CD4-positive, alpha-beta T cell treated with Interleukin-21 for 1 hour (primary cell): ENCODE results near the gene CKS2.
A peak's percentile ranks its signal among the peaks of the same experiment; 100 is the strongest.
"Not testable (repeated sequence)": the region's sequence is repeated elsewhere in the genome, so short reads cannot be mapped to it uniquely, and the experiment has no call there.

Experiments
- DNase-seq: peaks from one replicate; pipeline ENCODE4 v3.0.0-alpha.2; 2020

The CKS2 gene

DNA sequence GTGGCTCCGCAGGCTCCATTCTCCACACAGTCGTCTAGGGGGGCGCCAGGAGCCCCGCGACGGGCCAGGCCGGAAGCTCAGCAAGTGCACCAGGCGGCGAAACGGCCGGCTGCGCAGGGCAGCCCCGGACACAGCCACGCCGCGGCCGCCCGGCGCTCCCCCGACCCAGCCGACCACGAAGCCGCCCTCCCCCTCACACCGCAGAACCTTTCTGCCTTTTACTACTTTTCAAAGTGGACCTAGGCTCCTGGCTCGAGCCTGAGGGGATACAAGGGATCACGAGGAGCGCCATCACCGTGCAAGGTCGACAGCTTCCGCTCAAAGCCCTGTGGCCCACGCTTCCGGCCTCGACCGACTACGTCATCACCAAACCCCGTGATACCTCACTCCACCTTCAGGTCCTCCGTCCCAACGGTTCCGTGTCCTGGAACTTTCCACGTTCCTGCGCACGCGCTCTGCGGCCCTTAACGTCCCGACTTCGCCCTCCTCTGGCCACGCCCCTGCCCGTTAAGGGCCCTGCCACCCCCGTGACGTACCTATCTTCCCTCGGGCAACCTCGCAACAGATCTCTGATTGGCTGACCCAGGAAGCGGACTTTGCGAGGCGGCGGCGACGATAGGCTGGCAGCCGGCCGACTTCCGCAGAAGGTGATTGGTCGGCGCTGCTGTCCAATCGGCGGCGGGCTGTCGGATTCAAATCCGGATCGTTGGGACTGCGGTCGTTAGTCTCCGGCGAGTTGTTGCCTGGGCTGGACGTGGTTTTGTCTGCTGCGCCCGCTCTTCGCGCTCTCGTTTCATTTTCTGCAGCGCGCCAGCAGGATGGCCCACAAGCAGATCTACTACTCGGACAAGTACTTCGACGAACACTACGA, at the start of gene CKS2:
TSS of gene CKS2 (plus strand) at position 721 of the 871 bp plus-strand sequence. CDS start at position 819, 98 bp downstream.
- peak; percentile 100 for DNase-seq

- no peak for DNase-seq
Measured at GRCh38 chr9:89273528-89274279, 37.3 kb upstream of the CKS2 start.

- DNase-seq: no peak
Measured at GRCh38 chr9:89274838-89275237, 36.2 kb upstream of the CKS2 start.

GRCh38 chr9:89276040-89276439, 35.0 kb upstream of the CKS2 start:
- not testable (repeated sequence) for DNase-seq

GRCh38 chr9:89277043-89277442, 34.0 kb upstream of the CKS2 start:
- no peak for DNase-seq

GRCh38 chr9:89277454-89277853, 33.5 kb upstream of the CKS2 start:
- DNase-seq: peak; percentile 26

DNA sequence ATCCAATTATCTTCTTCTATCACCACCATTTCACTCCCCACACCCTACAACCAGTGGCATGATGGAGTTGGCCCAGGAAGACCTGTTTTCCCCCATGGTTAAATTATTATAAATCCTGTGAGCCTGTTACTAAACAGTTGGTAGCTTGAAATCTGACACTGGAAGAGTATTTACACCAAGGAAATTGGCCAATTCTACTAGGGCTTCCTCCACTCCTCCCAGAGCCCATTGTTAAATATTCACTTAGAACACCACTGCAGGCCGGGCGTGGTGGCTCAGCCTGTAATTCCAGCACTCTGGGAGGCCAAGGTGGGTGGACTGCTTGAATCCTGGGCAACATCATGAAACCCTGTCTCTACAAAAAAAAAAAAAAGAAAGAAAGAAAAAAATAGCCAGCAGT, 32.4 kb upstream of the CKS2 start:
- DNase-seq: no peak

DNA sequence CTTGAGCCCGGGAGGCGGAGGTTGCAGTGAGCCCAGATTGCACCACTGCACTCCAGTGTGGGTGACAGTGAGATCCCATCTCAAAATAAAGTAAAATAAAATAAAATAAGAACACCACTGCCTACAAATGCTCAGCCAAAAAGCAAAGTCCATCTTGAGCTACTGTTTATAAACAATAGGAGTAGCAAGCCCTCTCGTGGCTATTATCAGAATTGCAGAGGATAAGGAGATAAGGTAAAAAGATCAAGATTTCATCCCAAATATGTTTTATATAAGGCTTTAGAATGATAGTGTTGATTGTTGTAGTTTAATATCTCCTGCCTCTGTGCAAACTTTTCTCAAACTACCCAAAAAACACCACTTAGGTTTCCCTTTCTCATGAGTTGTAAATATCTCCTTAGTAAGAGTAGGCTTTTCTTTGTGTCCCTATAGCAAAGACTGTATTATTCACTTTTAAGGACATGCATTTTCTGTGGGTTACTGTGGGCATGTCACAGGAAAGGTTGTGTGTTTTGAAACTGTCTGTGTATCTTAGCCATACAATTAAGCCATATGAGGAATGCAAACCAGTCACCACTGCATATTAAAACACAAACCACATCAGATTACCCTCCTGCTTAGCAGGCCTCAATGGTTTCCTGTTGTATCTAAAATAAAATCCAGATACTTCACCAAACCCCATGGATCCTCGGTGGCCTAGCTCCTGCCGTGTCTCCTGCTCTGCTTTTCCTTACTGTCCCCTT, 31.8 kb upstream of the CKS2 start:
- peak; percentile 52 for DNase-seq

GRCh38 chr9:89281106-89281505, 29.9 kb upstream of the CKS2 start:
- DNase-seq: no peak

DNA sequence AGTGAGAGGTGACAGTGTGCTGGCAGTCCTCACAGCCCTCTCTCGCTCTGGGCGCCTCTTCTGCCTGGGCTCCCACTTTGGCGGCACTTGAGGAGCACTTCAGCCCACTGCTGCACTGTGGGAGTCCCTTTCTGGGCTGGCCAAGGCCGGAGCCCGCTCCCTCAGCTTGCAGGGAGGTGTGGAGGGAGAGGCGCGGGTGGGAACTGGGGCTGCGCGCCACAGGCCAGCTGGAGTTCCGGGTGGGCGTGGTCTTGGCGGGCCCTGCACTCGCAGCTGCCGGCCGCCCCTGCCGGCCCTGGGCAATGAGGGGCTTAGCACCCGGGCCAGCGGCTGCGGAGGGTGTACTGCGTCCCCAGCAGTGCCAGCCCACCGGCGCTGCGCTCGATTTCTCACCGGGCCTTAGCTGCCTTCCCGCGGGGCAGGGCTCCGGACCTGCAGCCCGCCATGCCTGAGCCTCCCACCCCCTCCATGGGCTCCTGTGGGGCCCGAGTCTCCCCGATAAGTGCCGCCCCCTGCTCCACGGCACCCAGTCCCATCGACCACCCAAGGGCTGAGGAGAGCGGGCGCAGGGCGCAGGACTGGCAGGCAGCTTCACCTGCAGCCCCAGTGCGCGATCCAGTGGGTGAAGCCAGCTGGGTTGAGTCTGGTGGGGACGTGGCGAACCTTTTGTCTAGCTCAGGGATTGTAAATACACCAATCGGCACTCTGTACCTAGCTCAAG, 28.6 kb upstream of the CKS2 start:
- DNase-seq: not testable (repeated sequence)

DNA sequence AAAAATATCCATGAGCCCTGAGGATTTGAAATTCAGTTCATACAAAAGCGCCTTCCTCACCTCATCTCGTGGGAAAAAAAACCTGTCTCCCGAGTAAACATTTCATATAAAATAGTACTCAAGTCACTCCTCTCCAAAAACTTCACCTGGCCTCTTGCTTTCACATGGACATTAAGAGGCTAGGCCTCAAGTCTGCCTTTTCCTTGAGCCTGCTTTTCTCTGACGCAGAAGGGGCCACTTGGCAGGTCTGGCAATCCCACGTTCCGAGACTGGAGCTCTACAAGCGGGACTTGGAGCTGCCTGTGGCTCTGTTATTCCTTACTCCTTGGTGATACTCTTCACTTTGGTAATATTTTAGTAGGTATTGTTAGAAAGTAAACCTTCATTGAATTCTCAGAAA, 26.9 kb upstream of the CKS2 start:
- no peak for DNase-seq

- DNase-seq: no peak
Measured at GRCh38 chr9:89291741-89292140, 19.3 kb upstream of the CKS2 start.

DNA sequence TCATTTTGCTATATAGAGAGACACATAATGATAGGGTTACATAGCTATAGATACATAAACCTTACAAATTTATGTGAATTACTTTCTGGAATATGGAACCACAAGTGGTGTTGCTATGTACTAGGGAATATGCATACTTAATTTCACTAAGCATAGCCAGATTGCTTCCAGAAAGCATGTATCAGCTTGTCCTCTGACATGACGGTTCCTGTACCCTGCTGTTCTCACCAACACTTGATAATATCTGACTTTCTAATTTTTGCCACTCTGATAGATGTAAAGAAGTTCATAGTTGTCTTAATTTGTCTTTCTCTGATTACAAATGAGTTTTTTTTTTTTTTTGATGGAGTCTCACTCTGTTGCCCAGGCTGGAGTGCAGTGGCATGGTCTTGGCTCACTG, 18.0 kb upstream of the CKS2 start:
- no peak for DNase-seq

GRCh38 chr9:89295400-89295799, 15.6 kb upstream of the CKS2 start:
- DNase-seq: no peak

GRCh38 chr9:89301996-89302395, 9.0 kb upstream of the CKS2 start:
- DNase-seq: not testable (repeated sequence)

DNA sequence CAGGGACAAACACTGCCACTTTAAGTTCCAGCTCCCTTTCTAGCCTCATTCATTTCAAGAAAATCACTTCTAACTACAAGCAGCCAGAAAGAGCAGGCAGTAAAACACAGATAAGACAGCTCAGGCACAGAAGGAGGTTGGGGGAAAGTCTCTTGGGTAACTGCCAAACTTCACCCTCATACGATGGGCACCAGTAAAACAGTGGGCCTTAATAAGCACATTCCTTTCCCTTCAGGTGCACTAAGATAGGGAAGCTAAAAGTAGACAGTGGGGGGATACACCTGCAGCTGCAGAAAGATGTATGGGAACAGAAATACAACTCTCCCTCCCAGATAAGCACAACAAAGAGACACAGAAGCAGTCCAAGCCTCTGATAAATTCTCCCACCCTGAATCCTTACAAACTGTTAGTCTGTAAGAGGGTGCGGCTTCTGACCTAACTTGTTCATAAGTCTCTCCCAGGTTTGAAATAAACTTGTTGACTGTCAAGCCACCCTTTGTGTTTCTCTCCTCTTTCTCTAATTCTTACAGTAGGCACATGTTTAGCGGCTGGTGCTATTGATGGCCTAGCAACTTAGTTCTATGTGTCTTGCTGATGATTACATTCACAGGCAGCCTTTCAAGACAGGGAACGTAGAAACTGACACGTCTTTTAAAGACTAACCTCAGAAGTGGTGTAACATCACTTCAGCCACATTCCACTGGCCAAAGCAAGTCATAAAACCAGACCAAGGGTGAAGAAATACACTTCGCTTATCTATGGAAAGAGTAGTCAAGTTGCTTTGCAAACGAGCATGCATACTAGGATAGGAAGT, 6.8 kb upstream of the CKS2 start:
- DNase-seq: no peak

DNA sequence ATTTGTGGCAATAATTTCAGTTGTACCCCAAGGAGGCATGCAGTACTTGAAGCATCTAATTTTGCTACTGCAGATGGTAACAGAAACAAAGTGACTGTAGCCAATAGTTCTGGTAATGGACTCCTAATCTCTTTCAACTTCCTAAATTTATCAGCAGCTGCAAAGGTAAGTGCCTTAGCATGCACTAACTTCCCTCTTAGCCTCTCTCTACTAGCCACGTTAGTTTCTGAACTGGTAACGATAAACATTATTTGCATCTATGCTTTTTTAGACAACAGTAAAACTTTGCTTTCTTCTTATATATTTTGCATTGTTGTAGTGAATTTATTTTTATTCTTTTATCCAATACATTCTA, 6.2 kb upstream of the CKS2 start:
- no peak for DNase-seq

GRCh38 chr9:89305868-89306267, 5.1 kb upstream of the CKS2 start:
- no peak for DNase-seq

- no peak for DNase-seq
Measured at GRCh38 chr9:89309166-89309565, 1.8 kb upstream of the CKS2 start.

DNA sequence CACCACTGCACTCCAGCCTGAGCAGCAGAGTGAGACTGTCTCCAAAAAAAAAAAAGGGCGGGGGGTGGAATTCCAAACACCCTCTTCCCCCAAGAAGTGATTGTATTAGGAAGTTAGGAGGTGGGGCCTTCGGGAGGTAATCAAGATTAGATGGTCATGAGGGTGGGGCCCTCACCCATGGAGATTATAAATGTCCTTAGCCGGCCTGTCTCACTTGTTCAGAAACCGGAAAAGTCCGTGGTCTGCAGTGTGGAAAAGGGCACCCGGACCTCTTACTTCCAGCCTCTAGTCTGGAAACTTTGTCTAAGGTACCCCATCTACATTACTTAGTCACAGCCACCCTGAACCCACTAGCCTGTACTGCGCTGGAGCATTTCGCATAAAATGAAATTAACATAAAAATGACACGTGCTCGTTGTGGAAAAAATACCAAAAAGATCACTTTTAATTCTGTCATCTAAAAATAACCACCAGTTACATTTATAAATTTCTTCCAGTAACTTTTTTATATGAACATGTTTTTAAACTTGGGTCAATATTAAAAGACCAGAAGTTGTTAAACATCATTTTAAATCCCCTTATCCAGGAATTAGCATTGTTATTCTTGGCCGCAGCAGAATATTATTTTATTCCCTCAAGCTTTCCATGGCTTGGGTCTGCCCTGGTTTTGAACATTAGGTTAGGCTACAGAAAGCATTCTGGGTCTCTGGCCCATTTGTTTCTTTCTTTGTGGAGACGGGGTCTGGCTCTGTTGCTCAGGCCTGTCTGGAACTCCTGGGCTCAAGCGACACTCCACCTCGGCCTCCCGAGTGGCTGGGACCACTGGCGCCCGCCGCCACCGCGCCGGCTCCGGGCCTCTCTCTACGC, 1.2 kb upstream of the CKS2 start:
- DNase-seq: peak; percentile 27
